ENCODE measurements around the gene IFT81.
A peak's percentile ranks its signal among the peaks of the same experiment; 100 is the strongest.
"Not testable (repeated sequence)": the region's sequence is repeated elsewhere in the genome, so short reads cannot be mapped to it uniquely, and the experiment has no call there.

IFT81 gene

GRCh38 chr12:110224379-110225304 is 100.5 kb downstream of the IFT81 start:
- ATAC-seq (ENCODE audit: low read depth) (no peak), DNase-seq (ENCODE audit: low spot score in 2 of 2) (no peak)
- H3K9me3 Mint-ChIP-seq, result no peaks in the 10 kb centered on the region
- no peaks in the 10 kb centered on the region for H3K27me3 Mint-ChIP-seq
- no peak overlapping the region for H3K27ac Mint-ChIP-seq
- H3K4me3 Mint-ChIP-seq, result no peak overlapping the region
- no peaks in the 10 kb centered on the region for H3K4me1 Mint-ChIP-seq
- no peaks in the 10 kb centered on the region for H3K36me3 Mint-ChIP-seq

GRCh38 chr12:110227138-110227537 is 103.0 kb downstream of the IFT81 start:
- H3K4me3 Mint-ChIP-seq, result no peak overlapping the region
- no peak for ATAC-seq (ENCODE audit: low read depth)
- no peaks in the 10 kb centered on the region for H3K36me3 Mint-ChIP-seq
- H3K27me3 Mint-ChIP-seq, result no peaks in the 10 kb centered on the region
- no peak overlapping the region for H3K27ac Mint-ChIP-seq
- no peak for DNase-seq (ENCODE audit: low spot score in 2 of 2)
- H3K9me3 Mint-ChIP-seq, result no peaks in the 10 kb centered on the region
- H3K4me1 Mint-ChIP-seq, result no peaks in the 10 kb centered on the region

- not testable (repeated sequence) for H3K4me3 Mint-ChIP-seq, H3K27ac Mint-ChIP-seq
Measured at GRCh38 chr12:110228348-110228747, 104.2 kb downstream of the IFT81 start.

GRCh38 chr12:110228756-110229155 is 104.6 kb downstream of the IFT81 start:
- DNase-seq (ENCODE audit: low spot score in 2 of 2) (no peak), ATAC-seq (ENCODE audit: low read depth) (no peak)
- H3K9me3 Mint-ChIP-seq, result no peaks in the 10 kb centered on the region
- H3K27ac Mint-ChIP-seq, result no peak overlapping the region
- no peaks in the 10 kb centered on the region for H3K4me1 Mint-ChIP-seq
- H3K36me3 Mint-ChIP-seq, result no peaks in the 10 kb centered on the region
- no peaks in the 10 kb centered on the region for H3K27me3 Mint-ChIP-seq
- no peak overlapping the region for H3K4me3 Mint-ChIP-seq

More at GRCh38 chr12:110228348-110228747, 104.2 kb downstream of the IFT81 start:
- H3K9me3 Mint-ChIP-seq; ATAC-seq (ENCODE audit: low read depth); DNase-seq (ENCODE audit: low spot score in 2 of 2); H3K36me3 Mint-ChIP-seq; H3K27me3 Mint-ChIP-seq; H3K4me1 Mint-ChIP-seq: not testable (repeated sequence)

GRCh38 chr12:110229409-110229808 is 105.3 kb downstream of the IFT81 start:
- H3K27ac Mint-ChIP-seq, result no peak overlapping the region
- no peak for DNase-seq (ENCODE audit: low spot score in 2 of 2)
- H3K36me3 Mint-ChIP-seq, result no peaks in the 10 kb centered on the region
- H3K27me3 Mint-ChIP-seq, result no peaks in the 10 kb centered on the region
- H3K4me3 Mint-ChIP-seq, result no peak overlapping the region
- ATAC-seq (ENCODE audit: low read depth), result no peak
- peaks cover 2% of the 10 kb centered on the region for H3K4me1 Mint-ChIP-seq
- no peaks in the 10 kb centered on the region for H3K9me3 Mint-ChIP-seq

GRCh38 chr12:110230655-110231054 is 106.5 kb downstream of the IFT81 start:
- no peak for DNase-seq (ENCODE audit: low spot score in 2 of 2)
- H3K4me3 Mint-ChIP-seq, result no peak overlapping the region
- ATAC-seq (ENCODE audit: low read depth), result no peak
- peaks cover 3% of the 10 kb centered on the region for H3K4me1 Mint-ChIP-seq
- no peaks in the 10 kb centered on the region for H3K36me3 Mint-ChIP-seq
- no peak overlapping the region for H3K27ac Mint-ChIP-seq
- H3K9me3 Mint-ChIP-seq, result no peaks in the 10 kb centered on the region
- no peaks in the 10 kb centered on the region for H3K27me3 Mint-ChIP-seq

DNA sequence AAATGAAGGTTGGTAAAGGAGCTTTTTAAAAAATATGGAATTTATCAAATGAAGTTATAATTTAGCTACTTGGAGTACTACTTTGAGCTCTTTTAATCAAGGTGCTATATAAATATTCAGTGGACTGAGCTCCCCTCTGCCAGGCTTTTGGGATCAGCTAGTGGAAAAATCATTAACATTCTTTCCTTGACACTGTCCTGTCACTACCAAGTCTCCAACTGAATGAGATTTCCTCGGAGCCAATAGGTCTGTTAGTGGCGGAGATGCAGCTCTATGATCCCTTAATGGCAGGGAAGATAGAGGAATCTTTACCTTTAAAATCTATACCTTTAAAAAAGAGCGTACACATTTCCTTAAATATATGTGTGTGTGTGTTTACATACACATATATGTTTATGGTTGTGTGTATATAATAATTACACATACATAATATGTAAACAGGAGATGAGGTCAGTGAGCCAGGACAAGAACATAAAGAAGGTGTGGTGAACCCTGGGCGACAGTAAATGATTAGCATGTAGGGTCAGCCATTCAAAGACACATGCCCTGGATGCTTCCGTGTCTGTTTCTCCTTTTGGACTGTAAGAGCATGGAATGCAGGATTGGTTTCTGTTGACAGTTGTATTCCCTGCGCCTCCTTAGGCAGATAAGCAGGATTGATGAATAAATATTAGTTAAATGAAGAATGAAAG is 109.2 kb downstream of the IFT81 start:
- peaks cover 3% of the 10 kb centered on the region for H3K4me1 Mint-ChIP-seq
- no peaks in the 10 kb centered on the region for H3K9me3 Mint-ChIP-seq
- H3K36me3 Mint-ChIP-seq, result no peaks in the 10 kb centered on the region
- no peak overlapping the region for H3K4me3 Mint-ChIP-seq
- ATAC-seq (ENCODE audit: low read depth) (no peak), DNase-seq (ENCODE audit: low spot score in 2 of 2) (no peak)
- no peak overlapping the region for H3K27ac Mint-ChIP-seq
- H3K27me3 Mint-ChIP-seq, result peaks cover 2% of the 10 kb centered on the region

DNA sequence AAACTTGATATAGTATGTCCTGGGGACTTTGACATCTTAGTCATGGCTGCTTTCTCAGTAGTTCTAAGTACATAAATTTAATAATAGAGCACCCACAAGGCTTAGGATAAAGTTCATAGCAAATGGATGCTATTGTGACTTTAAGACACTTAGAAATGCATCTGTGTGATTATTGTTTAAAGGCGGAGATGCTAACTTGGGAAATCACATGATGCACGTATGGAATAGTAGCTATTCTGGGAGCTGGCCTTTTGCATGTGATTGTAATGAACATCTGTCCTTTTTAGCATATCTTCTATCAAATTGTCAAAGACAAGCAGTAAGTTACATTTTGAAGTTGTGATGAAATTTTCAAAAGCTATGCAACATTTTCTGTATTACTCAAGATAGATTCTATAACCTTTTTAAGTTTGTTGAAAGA is 110.2 kb downstream of the IFT81 start:
- no peak overlapping the region for H3K4me3 Mint-ChIP-seq
- H3K4me1 Mint-ChIP-seq, result peaks cover 3% of the 10 kb centered on the region
- H3K27ac Mint-ChIP-seq, result no peak overlapping the region
- no peaks in the 10 kb centered on the region for H3K36me3 Mint-ChIP-seq
- peaks cover 2% of the 10 kb centered on the region for H3K27me3 Mint-ChIP-seq
- ATAC-seq (ENCODE audit: low read depth) (no peak), DNase-seq (ENCODE audit: low spot score in 2 of 2) (no peak)
- no peaks in the 10 kb centered on the region for H3K9me3 Mint-ChIP-seq

DNA sequence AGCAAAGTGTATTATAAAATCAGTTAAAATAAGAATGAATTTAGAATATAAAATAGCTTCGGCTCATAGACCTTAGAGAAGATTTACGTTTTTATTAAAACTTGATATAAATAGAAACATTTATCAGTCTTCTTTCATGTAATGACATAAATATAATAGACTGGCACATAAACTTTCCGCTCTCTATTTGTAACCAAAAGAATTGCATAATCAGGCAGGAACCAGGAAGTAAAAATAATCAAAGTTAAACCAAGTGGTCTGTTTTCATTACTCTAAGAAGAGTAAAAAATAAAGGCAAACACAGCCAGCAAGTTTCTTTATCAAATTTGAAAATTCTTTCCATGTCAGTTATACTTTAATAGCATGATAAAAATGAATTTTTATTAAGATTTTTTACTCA is 110.6 kb downstream of the IFT81 start:
- Mint-ChIP-seq H3K4me3 (no peak overlapping the region), H3K9me3 (no peaks in the 10 kb centered on the region), H3K36me3 (no peaks in the 10 kb centered on the region), H3K27me3 (peaks cover 2% of the 10 kb centered on the region), H3K27ac (no peak overlapping the region), H3K4me1 (peaks cover 3% of the 10 kb centered on the region)
- DNase-seq (ENCODE audit: low spot score in 2 of 2), result no peak
- ATAC-seq (ENCODE audit: low read depth), result no peak

DNA sequence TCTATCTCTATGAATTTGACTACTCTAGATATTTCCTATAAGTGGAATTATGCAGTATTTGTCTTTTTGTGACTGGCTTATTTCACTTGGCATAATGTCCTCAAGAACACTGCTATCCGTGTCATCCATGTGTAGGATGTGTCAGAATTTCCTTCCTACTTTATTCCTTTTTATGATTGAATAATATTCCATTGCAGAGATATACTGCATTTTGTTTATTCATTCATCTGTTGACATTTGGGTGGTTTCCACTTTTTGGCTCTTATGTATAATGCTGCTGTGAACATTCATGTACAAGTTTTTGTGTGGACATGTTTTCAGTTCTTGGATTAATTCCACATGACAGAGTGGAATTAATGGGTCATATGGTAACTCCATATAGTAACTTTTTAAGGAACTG is 111.2 kb downstream of the IFT81 start:
- Mint-ChIP-seq H3K36me3 (peaks cover 2% of the 10 kb centered on the region), H3K4me3 (no peak overlapping the region), H3K4me1 (peaks cover 3% of the 10 kb centered on the region), H3K27me3 (peaks cover 5% of the 10 kb centered on the region), H3K9me3 (no peaks in the 10 kb centered on the region), H3K27ac (no peak overlapping the region)
- ATAC-seq (ENCODE audit: low read depth), result no peak
- no peak for DNase-seq (ENCODE audit: low spot score in 2 of 2)

DNA sequence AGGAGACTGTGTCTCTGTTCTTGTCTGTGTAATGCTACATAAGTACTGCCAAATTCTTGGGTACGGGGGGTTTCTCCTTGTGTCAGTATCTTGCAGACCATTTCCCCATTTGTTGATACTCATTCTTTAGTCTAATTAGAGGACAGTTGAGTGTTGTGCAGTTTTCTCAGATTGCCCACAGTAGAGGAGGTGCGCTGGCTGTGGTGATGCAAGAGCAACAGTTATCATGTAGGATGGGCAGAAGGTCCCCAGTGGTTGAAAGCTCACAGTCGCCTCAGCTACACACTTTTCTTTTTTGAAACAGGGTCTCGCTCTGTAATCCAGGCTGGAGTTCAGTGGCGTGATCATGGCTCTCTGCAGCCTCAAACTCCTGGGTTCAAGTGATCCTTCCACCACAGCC is 119.1 kb downstream of the IFT81 start:
- no peak overlapping the region for H3K27ac Mint-ChIP-seq
- H3K27me3 Mint-ChIP-seq, result peaks cover 9% of the 10 kb centered on the region
- peaks cover 2% of the 10 kb centered on the region for H3K36me3 Mint-ChIP-seq
- peaks cover 5% of the 10 kb centered on the region for H3K4me1 Mint-ChIP-seq
- ATAC-seq (ENCODE audit: low read depth) (no peak), DNase-seq (ENCODE audit: low spot score in 2 of 2) (no peak)
- no peak overlapping the region for H3K4me3 Mint-ChIP-seq
- no peaks in the 10 kb centered on the region for H3K9me3 Mint-ChIP-seq

- ATAC-seq (ENCODE audit: low read depth) (no peak), DNase-seq (ENCODE audit: low spot score in 2 of 2) (no peak)
- H3K27ac Mint-ChIP-seq, result no peak overlapping the region
- no peaks in the 10 kb centered on the region for H3K9me3 Mint-ChIP-seq
- no peak overlapping the region for H3K4me3 Mint-ChIP-seq
- peaks cover 9% of the 10 kb centered on the region for H3K27me3 Mint-ChIP-seq
- H3K4me1 Mint-ChIP-seq, result peaks cover 5% of the 10 kb centered on the region
- peaks cover 2% of the 10 kb centered on the region for H3K36me3 Mint-ChIP-seq
Measured at GRCh38 chr12:110244372-110244771, 120.2 kb downstream of the IFT81 start.

DNA sequence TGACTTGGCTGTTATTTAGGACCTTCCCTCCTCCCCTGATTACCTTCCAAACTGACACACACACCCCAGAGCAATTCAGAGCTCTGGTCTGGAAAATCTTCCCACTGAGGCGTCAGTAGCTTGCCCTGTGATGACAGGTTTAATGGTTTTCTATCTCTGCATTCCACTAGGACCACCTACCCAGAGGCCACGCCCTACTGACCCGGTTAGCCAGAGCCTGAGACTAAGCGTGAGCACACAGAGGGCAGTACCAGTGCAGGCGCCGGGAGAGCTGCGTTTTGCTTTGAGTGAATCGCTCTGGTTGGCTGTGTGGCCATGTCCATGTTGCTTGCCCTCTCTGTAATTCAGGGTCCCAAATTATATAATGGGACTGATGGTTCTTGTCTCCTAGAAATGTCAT is 120.7 kb downstream of the IFT81 start:
- DNase-seq (ENCODE audit: low spot score in 2 of 2) (no peak), ATAC-seq (ENCODE audit: low read depth) (no peak)
- H3K36me3 Mint-ChIP-seq, result peaks cover 2% of the 10 kb centered on the region
- H3K4me3 Mint-ChIP-seq, result no peak overlapping the region
- H3K9me3 Mint-ChIP-seq, result no peaks in the 10 kb centered on the region
- peaks cover 5% of the 10 kb centered on the region for H3K4me1 Mint-ChIP-seq
- peak overlapping the region; percentile 24 for H3K27ac Mint-ChIP-seq
- H3K27me3 Mint-ChIP-seq, result peaks cover 9% of the 10 kb centered on the region

GRCh38 chr12:110245369-110245772 is 121.2 kb downstream of the IFT81 start:
- Mint-ChIP-seq H3K36me3 (no peaks in the 10 kb centered on the region), H3K27me3 (peaks cover 6% of the 10 kb centered on the region), H3K9me3 (no peaks in the 10 kb centered on the region), H3K4me3 (no peak overlapping the region), H3K4me1 (peaks cover 5% of the 10 kb centered on the region), H3K27ac (peak overlapping the region; percentile 35)
- ATAC-seq (ENCODE audit: low read depth) (peak; percentile 91), DNase-seq (ENCODE audit: low spot score in 2 of 2) (peak; percentile 30 to 38)
